Measurements from ENCODE around the gene CAMK1D. TPM values are rescaled to one million over a fixed set of nuclear protein-coding genes. Genes with fewer than 3 reads are reported as not detected.
A peak's percentile ranks its signal among the peaks of the same experiment; 100 is the strongest.
"Not testable (repeated sequence)": the region's sequence is repeated elsewhere in the genome, so short reads cannot be mapped to it uniquely, and the experiment has no call there.

The CAMK1D gene
- total and polyA plus RNA-seq, 10 of the 15 experiments (the other 5 are each of a cell fraction or from before 2014, with no cell fraction given), result 2.1 to 35.5 (median 14.7) TPM

DNA sequence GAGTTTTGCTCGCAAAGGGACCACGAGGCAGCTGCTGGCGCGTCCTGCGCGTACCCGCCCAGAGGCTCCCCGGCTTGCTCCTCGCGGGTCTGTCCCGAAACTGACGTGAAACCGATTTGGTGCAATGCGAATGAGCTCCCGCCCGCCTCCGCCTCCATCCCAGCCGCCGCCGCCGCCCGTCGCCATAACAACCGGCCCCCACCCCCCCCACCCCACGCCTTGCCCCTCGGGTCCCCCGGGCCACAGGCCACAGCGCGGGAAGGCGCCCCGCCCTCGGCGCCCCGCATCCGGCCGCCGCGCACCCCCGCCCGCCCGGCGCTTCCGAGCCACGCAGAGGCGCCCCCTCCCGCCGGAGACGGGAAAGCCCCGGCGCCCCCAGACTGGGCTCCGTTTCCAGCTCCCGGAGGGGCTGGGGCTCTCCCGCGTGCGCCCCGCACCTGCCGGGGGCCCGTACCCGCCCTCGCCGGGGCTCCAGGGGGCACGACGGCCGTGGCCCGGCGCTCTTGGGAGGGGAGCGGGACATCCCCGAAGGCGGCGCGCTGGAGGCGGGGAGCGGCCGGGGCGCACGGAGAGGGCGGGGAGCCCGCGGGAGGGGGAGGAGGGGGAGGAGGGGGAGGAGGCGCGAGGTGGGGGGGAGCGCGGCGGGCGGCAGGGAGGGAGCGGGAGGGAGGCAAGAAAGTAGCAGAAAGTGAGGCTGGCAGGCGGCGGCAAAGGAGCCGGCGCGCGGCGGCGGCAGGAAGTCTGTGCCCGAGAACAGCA is at the start of gene CAMK1D (continued):
- TF ChIP-seq SKIL (IDR thresholded peaks at IDR 0.05; ENCODE audit: low read depth, poor library complexity, severe bottlenecking) (no peak), YBX1 (IDR thresholded peaks at IDR 0.05) (no peak), ZNF274 (IDR thresholded peaks at IDR 0.05; ENCODE audit: insufficient read depth, insufficient read length) (no peak), CREB1 (IDR thresholded peaks at IDR 0.05; ENCODE audit: low read depth) (no peak), BCLAF1 (IDR thresholded peaks at IDR 0.05) (no peak), EP300 (IDR thresholded peaks at IDR 0.05; ENCODE audit: borderline replicate concordance in 1 of 2, control insufficient read depth in 1 of 2, low read depth in 2 of 2, low read length in 2 of 2) (no peak), NFXL1 (IDR thresholded peaks at IDR 0.05; ENCODE audit: borderline replicate concordance) (no peak), MXI1 (IDR thresholded peaks at IDR 0.05; ENCODE audit: low read depth, low read length) (peak; percentile 68), HDGF (IDR thresholded peaks at IDR 0.05) (no peak), CHD2 (IDR thresholded peaks at IDR 0.05; ENCODE audit: borderline replicate concordance, low read depth, low read length) (no peak)
- TF ChIP-seq, protein P1, sequence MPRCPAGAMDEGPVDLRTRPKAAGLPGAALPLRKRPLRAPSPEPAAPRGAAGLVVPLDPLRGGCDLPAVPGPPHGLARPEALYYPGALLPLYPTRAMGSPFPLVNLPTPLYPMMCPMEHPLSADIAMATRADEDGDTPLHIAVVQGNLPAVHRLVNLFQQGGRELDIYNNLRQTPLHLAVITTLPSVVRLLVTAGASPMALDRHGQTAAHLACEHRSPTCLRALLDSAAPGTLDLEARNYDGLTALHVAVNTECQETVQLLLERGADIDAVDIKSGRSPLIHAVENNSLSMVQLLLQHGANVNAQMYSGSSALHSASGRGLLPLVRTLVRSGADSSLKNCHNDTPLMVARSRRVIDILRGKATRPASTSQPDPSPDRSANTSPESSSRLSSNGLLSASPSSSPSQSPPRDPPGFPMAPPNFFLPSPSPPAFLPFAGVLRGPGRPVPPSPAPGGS (IDR thresholded peaks at IDR 0.05; ENCODE audit: borderline replicate concordance, insufficient read depth, low read depth, low read length, poor library complexity, severe bottlenecking), result peak; percentile 59
- TF ChIP-seq, protein P2, sequence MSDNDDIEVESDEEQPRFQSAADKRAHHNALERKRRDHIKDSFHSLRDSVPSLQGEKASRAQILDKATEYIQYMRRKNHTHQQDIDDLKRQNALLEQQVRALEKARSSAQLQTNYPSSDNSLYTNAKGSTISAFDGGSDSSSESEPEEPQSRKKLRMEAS (IDR thresholded peaks at IDR 0.05; ENCODE audit: low read depth, low read length), result peak; percentile 46

GRCh38 chr10:12301036-12301435 is 48.3 kb upstream of the CAMK1D start:
- WGBS (ENCODE audit: insufficient coverage, insufficient replicate concordance, low lambda C conversion rate, missing lambda C conversion rate), result 92% methylated on average over 4 of the region's 4 CpGs
- H3K4me2 ChIP-seq (ENCODE audit: control insufficient read depth, insufficient read depth); H4K20me1 ChIP-seq (ENCODE audit: control insufficient read depth, insufficient read depth); H3K9me3 ChIP-seq (replicated peaks; ENCODE audit: control insufficient read depth, insufficient read depth, low read length); DNase-seq (ENCODE audit: low read depth, low spot score); H2AFZ ChIP-seq (ENCODE audit: control insufficient read depth, low read depth, low read length); FAIRE-seq; intact Hi-C loops (cut with micrococcal nuclease; ENCODE audit: unreplicated experiment); H3K9ac ChIP-seq (ENCODE audit: control insufficient read depth, insufficient read depth, low read length); H3K79me2 ChIP-seq (ENCODE audit: control insufficient read depth, insufficient read depth, low read length); H3K4me3 ChIP-seq; SMC1A ChIA-PET (ENCODE audit: uncharacterized antibody, unreplicated experiment); H3K27me3 ChIP-seq (replicated peaks in 1 of 2; ENCODE audit: control insufficient read depth in 2 of 2, insufficient read depth in 2 of 2, low read length in 1 of 2); BruUV-seq (replicated peaks); H3K27ac ChIP-seq (ENCODE audit: control insufficient read depth, insufficient read depth); in situ Hi-C loops (cut with MboI); ATAC-seq; H3K36me3 ChIP-seq (ENCODE audit: control insufficient read depth in 2 of 2, insufficient read depth in 2 of 2, low read length in 1 of 2); H3K4me1 ChIP-seq (ENCODE audit: control insufficient read depth, insufficient read depth, low read length); POLR2A ChIA-PET: not testable (repeated sequence)
- CTCF ChIA-PET, result interaction anchor here (0.6 kb wide), 1 partner anchor 247 kb away, joined by 4 read pairs; no protein-coding TSS in a partner anchor
- RAD21 ChIA-PET (ENCODE audit: unreplicated experiment), result interaction anchor here (0.6 to 0.7 kb wide), 2 partner anchors 43 to 69 kb away, joined by 3 read pairs; no protein-coding TSS in a partner anchor

Measured in GM12878 (cell line).